ENCODE data around the gene KRT82.
A peak's percentile ranks its signal among the peaks of the same experiment; 100 is the strongest.

KRT82 gene

DNA sequence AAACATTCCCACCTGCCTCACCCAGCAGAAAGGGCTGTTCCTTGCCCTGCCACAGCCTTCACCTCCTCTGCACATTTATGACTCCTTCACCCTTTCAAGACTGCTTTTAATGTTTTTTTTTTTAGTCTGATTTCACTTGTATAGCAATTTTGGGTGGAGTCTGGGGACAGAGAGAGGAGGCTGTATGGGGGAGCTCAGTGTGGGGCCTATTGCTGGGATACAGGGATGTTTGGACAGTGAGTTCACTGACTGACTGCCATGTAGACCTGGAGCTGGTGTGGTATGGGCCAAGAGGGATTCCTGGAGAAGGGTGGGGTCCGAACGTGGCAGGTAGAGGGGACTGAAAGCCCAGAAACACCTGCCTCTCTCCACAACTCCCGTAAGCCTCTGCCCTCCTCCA lies 36.9 kb downstream of the KRT82 start:
- in situ Hi-C loops (cut with MboI; ENCODE audit: low pct_unique_long_range_greater_than_20kb, low sequenced_read_pairs), result no loop called here
- no peak for DNase-seq

DNA sequence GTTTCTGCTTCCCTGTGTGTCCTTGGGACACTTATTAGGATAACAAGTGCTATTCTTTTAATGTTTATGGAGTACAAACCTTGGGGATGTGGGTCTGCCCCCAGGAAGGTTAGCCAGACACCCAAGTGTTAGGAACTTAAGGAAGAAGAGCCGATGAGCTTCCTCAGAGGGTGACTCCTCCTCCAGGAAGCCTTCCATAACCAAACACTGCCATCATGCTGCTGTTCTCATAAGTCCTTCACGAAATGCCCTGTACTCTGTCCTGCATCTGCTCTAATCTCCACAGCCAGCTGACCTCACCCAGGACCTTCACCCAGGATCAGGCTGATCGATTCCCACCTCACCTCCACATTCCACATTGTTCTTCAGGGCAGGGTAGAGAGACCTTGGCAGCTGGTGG lies 37.6 kb downstream of the KRT82 start:
- DNase-seq, result no peak
- in situ Hi-C loops (cut with MboI; ENCODE audit: low pct_unique_long_range_greater_than_20kb, low sequenced_read_pairs), result no loop called here

DNA sequence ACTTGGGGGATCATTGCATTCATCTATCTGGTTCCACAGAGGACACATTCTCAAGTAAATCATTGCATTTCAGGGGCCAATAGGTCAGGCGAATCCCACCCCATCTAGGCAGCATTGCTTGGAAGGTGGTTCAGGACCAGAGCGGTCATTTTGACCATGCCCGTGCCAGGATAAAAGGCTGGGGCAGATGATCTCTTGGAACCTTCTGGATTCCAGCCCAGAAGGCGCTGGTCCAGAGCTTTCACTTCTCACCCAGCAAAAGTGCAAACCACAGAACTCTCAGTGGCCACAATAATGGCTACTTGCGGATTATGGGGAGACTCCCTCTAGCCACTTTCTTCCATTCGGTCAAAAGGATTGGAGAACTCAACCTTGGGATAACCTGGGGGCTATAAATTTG lies 38.3 kb downstream of the KRT82 start:
- in situ Hi-C loops (cut with MboI; ENCODE audit: low pct_unique_long_range_greater_than_20kb, low sequenced_read_pairs), result no loop called here
- no peak for DNase-seq

DNA sequence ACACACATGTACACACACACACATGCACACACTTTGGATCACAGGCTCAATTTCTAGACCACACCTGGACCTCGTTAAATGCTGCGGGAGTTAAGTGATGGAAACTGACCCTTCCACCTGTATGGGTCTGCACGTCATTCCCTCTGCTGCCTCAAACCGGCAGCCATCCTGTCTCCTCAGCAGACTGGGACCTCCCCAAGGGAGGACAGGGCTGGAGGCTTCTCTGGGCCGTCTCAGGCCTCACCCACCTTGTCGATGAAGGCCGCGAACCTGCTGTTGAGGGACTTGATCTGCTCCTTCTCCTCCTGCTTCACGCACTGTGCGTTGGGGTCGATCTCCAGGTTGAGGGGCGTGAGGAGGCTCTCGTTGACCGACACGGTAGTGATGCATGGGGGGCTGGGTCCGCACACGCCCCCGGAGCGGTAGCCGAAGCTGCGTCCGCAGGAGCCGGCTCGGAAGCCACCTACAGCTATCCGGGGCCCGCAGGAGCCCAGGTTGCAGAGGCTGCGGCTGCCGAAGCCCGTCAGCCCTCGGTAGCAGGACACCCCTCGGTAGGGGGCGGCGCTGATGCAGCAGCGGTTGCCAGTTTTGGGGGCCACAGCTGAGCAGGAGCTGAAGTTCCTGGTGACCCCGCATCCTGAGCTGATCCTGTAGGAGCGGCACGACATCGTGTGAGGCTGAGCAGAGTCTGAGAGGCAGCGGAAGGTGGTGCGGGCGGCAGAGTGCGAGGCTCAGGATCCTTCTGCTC lies 39.2 kb downstream of the KRT82 start, which contains the start of gene KRT85:
Gene KRT85, minus strand, starts transcription at position 744 of the 748 bp plus-strand sequence. Its CDS starts 76 bp downstream, at position 668.
- DNase-seq, result no peak
- in situ Hi-C loops (cut with MboI; ENCODE audit: low pct_unique_long_range_greater_than_20kb, low sequenced_read_pairs), result no loop called here

DNA sequence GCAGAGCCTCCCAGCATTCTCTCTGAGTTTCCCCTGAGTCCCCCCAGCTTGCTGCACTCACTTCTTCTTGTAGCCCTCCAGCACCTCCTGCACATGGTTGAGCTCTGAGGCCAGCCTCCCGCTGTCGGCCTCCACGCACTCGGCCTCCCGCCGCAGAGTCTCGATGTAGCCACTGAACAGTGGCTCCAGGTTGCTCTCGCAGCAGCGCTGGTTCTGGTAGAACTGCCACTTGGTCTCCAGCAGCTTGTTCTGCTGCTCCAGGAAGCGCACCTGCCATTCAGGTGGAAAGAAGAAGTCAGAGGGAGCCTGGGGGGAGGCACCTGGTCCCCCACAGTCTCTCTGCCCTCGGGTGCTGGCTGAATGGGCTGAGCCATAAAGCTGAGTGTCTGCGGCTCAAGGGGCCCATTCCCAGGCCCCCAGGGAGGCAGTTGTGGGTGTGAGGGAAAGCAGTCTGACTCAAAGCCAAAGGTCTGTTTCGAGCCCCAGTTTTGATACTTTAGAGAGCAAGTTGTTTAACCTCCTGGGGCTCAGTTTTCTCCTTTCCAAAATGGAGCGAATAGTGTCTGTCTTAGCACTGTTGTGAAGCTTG lies 41.1 kb downstream of the KRT82 start:
- DNase-seq, result no peak
- in situ Hi-C loops (cut with MboI; ENCODE audit: low pct_unique_long_range_greater_than_20kb, low sequenced_read_pairs), result no loop called here

DNA sequence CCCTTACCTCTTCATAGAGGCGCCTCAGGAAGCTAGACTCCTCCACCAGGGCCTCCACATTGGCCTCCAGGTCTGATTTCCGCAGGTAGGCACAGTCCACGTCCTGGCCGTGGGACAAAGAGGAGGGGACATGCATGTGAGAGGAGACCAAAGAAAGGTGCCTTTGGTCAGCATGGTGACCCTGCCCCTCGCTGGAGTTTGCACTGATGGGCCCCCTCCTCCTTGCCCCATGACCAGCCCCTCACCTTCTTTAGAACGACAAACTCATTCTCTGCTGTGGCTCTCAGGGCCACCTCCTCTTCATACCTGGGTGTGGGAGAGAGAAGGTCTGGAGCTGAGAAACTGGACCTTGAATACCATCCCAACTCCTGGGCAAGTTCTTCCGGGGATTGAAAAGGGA lies 42.1 kb downstream of the KRT82 start:
- in situ Hi-C loops (cut with MboI; ENCODE audit: low pct_unique_long_range_greater_than_20kb, low sequenced_read_pairs), result no loop called here
- DNase-seq, result no peak

DNA sequence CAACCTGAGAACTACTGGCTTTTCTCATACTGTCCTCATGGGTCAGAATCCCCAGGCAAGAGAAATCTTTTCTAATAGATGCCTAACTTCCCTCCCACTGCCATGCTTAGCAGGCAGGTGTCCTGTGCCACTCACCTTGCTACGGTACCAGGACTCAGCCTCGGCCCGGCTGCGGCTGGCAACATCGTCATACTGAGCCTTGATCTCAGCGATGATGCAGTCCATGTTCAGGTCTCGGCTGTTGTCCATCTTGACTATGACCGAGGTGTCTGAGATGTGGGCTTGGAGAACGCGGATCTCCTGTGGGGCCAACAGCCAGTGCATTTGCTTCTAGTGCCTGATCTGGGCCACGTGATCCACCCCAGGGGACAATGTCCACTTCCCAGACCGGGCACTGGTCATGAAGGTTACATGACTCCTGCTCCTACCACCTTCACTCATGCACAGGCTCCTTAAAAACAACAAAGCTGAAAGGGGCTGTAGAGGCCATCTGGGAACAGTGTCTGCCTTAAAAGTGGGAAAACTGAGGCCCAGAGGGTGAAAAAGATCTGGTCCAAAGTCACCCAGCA lies 42.9 kb downstream of the KRT82 start:
- DNase-seq, result no peak
- in situ Hi-C loops (cut with MboI; ENCODE audit: low pct_unique_long_range_greater_than_20kb, low sequenced_read_pairs), result no loop called here

DNA sequence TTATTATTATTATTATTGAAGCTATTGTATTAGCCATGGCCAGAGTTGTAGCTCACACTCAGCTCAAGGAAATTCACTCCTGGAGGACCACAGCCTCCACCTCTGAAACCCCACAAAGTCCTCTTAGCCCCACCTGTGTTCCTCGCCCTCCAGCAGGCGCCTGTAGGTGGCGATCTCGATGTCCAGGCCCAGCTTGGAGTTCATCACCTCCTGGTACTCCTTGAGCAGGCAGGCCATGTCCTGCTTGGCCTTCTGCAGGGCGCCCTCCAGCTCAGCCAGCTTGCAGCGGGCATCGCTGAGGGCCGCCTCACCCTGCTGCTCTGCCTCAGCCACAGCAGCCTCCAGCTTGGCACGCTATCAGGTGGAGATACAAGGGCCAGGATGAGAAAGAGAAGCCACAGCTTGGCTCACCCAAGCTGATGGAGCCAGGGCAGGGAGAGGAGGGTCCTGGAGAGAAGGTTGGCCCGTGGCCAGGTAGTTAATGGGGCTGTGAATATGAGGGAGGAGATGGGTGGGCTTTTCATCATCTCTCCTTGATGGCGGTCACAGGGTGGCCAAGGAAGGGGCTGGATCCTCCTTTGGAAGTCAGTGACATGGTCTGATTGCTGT lies 43.9 kb downstream of the KRT82 start:
- DNase-seq, result peak; percentile 7
- in situ Hi-C loops (cut with MboI; ENCODE audit: low pct_unique_long_range_greater_than_20kb, low sequenced_read_pairs), result no loop called here

DNA sequence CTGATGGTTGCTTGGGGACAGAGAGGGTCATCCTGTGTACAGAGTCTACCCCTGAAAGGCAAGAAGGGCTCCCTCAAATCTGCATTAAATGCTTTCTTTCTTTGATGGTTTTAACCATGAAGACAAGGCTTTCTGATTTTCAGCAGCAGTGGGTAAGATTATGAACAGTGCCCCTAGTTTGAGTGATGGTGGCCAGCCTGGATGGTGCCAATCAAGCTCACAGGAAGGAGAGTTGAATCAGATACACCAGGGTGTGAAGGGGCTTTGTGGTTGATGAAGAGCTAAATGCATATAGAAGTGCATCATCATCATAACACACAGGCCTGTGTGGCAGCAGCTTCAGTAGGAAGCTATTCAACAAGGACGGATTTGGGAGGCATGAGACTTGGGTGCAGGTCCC lies 44.6 kb downstream of the KRT82 start:
- DNase-seq, result no peak
- in situ Hi-C loops (cut with MboI; ENCODE audit: low pct_unique_long_range_greater_than_20kb, low sequenced_read_pairs), result no loop called here

DNA sequence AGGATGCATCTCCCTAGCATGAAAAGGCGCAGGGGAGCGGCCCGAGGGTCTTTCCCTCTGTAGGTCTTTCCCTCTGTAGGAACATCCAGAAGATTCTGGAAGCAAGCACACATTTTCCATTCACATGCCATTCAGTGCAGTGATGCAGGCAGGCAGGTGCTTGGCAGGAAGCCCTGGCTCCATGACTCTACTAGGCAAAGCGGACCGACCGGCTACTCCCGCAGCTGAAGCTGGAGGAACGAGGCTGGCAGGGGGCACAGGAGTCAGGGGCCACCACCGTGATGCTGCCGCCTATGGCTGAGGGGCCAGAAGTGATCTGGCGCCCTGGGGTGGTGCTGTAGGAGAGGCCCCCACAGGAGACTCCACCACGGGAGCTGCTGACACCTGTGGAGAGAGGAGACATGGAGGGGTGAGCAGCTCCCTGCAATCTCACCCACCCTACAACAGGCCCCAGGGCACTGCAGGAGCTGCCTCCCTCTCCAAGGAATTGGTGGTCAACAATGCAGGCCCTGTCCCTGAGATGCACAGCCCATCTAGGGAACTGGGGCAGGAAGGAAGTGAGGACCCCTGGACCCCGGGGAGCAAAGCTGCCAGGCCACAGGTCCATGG lies 45.4 kb downstream of the KRT82 start:
- no peak for DNase-seq
- in situ Hi-C loops (cut with MboI; ENCODE audit: low pct_unique_long_range_greater_than_20kb, low sequenced_read_pairs), result no loop called here

DNA sequence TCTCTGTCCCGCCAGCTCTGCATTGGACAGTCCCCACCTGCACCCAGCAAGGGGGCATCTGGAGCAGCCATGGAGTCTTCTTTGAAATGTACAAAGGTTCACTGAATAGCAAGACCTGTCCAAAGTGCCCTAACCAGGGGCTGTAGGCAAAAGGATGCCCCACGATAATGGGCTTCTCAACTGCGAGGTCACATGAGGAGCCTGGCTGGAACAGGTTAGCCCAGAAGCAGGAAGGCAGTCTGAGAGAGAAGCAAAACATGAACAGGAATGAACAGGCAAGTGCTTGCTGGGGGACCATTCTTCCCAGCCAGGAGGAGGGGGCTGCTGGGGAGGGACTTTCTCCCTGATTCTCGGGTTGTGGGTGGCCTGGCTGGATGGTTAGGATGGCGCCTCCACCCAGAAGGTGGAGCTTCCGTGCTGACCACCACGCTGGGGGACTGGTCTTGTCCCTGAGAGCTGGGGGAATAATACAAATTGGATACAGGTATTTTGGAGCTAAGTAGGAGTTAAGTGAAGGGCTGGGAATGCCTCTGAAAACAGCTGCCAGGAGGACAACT lies 46.0 kb downstream of the KRT82 start:
- no peak for DNase-seq
- in situ Hi-C loops (cut with MboI; ENCODE audit: low pct_unique_long_range_greater_than_20kb, low sequenced_read_pairs), result no loop called here

DNA sequence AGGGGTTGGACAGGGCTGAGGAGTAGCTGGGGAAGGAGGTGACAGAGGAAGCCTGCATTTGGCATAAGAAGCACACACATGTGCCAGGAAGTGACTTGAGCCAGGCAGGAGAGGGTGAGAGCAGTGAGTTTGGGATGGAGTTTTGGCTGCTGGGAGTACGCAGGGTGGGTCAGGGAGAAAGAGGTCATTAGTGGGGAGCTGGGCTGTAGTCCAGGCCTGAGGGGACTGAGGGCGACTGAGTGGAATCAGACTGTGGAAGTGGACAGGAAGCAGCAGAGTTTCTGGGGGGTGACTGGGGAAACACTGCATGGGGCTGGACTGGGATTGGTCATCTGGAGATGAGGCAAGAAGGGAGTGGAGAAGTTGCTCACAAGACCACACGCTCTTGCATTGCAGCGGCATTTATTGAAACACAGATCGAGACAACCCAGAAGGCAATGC lies 46.5 kb downstream of the KRT82 start:
- in situ Hi-C loops (cut with MboI; ENCODE audit: low pct_unique_long_range_greater_than_20kb, low sequenced_read_pairs), result no loop called here
- no peak for DNase-seq

DNA sequence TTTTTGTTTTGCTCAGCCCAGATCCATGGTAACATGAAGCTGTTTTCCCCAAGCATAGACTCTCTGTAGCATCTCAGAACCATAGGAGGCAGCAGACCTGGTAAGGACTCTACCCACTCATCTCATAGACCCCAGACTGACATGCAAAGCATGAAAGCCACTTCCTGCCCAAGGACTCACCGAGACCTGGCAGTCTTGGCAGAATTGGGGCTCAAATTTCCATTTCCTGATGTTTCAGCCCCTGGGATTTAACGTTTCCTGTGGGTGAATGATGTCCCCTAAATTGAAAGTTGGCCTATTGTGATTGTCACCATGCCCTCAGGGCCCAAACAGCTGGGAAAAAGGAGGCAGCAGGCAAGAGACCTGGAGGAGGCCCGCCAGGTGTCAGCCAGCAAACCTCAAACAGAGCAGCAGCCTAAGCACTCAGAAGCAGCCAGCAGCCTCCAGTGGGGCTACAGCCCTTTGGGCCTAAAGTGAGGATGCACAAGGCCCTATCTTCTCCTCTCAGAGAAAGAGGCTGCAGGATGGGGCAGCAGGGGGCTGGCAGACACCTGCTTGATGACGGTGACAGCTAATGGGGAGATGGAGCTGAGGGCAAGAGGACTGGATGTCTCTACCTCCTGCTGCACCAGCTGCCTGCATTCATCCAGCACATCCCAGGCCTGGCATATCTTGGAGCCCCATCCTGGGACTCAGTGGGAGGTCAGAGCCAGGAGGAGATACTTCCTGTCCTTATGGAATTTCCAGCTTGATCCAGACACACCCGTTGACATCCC lies 47.4 kb downstream of the KRT82 start:
- in situ Hi-C loops (cut with MboI; ENCODE audit: low pct_unique_long_range_greater_than_20kb, low sequenced_read_pairs), result no loop called here
- no peak for DNase-seq

DNA sequence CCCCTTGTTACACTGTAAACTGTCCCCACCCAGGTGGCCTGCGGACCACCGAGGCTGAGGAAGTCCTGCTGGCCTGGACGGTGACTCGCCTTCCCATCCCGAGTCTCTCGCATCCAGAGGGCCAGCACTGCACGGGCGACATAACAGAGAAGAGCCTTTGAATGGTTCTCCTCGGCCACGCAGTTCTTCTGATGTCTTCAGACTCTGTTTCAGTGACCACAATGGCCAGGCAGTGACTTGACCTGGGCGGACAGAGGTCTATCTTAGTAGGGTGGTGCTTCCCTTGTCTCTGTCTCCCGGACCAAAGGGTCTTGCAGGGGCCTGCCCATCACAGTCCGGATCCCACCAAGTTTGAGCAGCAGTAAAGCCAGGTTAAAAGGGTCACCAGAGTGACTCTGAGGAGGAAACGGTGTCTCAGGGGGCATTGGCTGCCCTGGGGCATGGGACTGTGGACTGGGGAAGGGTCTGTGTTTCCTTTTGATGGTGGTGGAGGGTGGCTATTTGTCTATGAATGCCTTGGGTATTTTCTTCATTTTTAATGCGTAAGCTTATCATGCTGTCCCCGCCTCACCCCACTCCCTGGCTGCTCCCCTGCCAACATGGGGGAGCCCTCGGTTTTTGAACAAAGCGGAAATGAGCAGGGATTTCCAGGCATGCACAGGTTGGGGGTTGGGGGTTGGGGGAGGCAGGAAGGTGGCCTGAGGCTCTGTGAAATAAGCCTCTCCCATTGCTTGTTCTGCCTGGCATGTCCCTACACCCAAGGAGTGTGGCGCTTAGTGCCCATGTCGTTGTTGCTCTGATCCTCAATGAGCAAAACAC lies 49.2 kb downstream of the KRT82 start:
- in situ Hi-C loops (cut with MboI; ENCODE audit: low pct_unique_long_range_greater_than_20kb, low sequenced_read_pairs), result no loop called here

DNA sequence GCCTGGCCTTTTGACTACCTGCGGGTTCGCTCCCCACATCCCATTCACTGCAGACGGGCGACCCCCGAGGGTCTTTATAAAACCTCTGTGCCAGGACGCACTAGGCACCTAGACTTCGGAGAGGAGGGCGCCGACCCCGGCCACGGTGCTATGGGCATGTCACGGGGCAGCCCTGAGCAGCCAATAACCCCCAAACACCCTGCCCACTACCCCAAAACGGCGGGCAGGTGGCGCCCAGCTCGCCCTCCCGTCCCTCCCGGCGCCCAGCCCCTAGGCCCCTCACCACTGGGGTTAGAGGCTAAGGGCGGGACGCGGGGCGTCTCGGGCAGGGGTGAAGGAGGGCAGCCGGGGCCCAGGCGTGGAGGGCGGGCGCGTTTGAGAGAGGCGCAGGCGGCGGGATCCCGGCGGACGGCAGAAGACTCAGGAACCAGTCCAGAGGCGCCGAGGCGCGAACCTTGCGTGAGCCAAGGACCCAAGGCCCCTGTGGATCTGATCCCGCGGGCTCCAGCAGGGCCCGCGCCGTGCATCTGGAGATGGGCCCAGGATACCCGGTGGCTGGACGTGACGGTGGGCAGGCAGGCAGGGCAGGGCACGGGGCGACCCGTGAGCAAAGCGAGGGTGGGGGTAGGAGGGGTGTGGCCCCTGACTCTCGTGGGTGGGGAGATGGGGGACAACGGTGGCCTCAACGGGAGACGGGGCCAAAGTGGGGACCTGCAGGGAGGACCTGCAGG lies 49.9 kb downstream of the KRT82 start:
- in situ Hi-C loops (cut with MboI; ENCODE audit: low pct_unique_long_range_greater_than_20kb, low sequenced_read_pairs), result no loop called here
- no peak for DNase-seq

More for the DNA sequence above, 49.2 kb downstream of the KRT82 start:
- DNase-seq, result no peak

DNA sequence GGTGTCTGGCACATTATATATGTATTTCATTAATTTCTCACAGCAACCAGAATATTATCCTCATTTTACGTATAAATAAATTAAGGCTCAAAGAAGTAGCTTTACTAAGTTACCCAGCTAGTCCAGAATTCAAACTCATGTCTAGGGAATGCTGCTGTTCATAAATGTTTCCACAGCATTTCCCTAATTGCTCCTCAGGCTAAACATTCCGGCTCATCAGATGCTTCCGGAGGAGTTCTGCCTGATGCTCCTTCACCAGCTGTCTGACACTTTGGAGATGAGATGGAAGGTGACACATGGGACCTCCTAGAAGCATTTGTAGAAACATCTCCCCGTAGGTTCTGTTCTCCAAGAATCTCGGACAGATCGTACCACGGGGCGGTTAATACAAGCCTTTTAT lies 51.0 kb downstream of the KRT82 start:
- in situ Hi-C loops (cut with MboI; ENCODE audit: low pct_unique_long_range_greater_than_20kb, low sequenced_read_pairs), result no loop called here
- no peak for DNase-seq

DNA sequence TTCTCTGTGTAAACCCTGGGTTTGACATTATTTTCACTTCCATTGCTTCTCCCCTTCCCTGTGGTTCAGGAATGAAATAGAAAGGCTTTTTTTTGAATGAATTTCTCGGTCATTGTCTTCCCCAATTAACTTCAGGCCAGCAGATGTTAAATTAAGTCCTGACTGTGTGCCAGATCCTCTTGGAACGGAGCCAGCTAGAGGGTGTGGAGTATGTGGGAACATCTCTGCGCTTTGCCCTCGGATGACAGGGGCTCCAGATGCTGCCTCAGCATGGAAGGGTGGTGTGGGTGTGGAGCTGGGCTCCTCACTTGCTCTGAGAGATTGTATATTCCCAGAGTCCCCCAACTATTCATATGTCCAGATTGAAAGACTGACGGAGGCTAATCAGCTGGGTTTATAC lies 51.9 kb downstream of the KRT82 start:
- no peak for DNase-seq
- in situ Hi-C loops (cut with MboI; ENCODE audit: low pct_unique_long_range_greater_than_20kb, low sequenced_read_pairs), result no loop called here

All from KBM-7 (cell line).